ENCODE measurements around the gene GPR141.

Gene GPR141

DNA sequence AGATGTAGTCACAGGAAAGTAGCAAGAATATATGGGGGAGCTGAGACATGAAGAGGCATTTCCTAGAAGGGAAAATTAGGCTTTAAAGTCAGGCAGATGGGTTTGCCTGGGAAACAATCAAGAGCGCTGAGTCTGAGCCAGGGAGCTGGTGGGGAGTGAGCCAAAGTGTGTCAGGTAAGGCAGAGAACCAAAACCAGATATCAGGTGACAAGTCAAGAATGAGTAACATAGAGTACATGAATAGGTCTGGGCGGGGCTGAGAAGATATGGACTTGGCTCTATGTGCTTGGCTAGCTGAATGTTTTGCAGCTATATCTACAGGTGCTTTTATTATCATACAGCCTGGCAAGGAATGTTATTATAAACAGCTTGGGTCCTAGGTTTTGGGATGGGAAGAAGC is 49.3 kb downstream of the GPR141 start:
- DNase-seq: no peak

DNA sequence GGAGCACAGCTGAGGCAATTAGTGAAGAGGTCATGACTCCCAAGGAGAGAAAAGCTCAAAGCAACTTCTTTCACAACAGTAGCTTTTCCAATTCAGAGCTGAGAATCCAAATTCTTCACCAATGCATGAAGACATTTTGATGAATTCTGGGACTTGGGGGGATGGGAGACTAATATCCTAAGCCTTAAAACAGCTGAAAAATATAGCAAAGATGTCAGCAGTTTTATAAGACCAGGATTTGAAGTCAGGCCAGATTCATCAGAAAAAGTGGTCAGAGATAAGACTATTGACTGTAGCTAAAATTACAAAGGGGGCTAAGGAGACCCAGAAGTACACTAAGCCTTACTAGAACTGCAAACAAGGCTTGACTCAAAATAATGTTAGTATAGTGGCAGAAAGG is 51.6 kb downstream of the GPR141 start:
- no peak for DNase-seq

DNA sequence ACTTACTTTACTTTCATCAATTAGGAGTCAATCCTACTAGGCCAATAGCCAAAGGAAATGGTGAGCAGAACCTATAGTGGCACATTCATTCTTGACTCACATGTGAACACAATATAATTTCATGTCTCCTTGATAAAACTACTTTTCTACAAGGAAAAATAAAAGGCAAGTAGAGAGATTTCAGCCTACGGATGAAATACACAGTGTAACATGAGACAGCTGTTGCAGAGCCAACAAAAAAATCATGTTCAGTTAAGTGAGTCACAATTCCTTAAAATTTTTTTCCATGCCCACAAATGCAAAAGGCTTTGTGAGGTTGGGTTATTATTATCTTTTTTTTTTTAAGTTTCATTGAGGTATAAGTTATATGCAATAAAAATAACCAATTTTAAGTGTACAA is 54.8 kb downstream of the GPR141 start:
- no peak for DNase-seq

DNA sequence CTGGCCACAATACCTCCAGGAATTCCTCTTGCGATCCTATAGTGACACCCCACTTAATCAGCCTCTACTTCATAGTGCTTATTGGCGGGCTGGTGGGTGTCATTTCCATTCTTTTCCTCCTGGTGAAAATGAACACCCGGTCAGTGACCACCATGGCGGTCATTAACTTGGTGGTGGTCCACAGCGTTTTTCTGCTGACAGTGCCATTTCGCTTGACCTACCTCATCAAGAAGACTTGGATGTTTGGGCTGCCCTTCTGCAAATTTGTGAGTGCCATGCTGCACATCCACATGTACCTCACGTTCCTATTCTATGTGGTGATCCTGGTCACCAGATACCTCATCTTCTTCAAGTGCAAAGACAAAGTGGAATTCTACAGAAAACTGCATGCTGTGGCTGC is 56.8 kb downstream of the GPR141 start:
- DNase-seq: no peak

GRCh38 chr7:37741776-37742175 is 58.2 kb downstream of the GPR141 start:
- DNase-seq: no peak

DNA sequence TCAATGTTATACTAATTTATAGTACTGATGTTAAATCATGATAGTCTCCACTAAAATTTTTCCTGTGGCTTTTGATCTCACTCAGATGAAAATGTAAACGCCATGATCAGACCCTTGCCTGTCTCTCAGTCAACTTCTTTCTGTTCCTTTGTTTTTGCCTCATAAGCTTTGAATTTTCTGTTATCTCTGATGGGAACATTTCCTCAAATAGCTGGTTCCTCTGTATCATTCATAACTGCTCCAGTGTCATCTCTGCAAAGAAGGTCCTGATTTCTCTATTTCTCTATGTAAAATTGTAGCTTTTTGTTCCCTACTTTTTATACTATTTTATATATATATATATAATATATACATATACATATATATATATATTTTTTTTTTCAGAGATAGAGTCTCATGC is 67.5 kb downstream of the GPR141 start:
- no peak for DNase-seq

DNA sequence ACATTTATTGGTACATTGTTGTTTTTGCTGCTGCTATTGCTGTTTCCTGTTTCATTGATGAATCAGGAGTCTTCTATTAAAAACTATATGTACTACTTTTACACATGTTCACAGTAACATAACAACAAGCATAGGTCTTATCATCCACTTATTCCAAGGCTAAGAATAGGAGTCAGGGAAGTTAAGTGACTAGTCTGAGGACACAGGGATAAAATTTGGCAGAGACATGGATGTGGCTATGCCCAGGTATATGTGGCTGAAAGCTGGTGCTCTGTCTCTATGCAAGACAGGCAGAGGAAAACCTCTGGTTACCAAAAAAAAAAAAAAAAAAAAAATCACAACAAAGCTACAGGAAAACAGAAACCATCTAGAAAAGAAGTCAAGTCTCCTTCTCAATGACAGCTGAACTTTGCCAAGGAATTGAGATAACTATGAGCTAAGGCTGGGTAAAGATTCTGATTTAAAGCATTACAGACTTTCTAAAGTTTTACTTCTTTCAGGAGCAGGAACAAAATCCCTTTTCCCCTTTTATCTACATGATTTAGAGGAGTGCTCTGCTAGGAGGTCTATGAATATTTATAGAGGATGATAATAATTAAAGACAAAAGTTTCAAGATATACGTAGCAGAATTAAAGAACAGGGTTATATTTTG is 70.0 kb downstream of the GPR141 start:
- DNase-seq: no peak

- DNase-seq: no peak
Observed at GRCh38 chr7:37756797-37757551, 73.4 kb downstream of the GPR141 start.

DNA sequence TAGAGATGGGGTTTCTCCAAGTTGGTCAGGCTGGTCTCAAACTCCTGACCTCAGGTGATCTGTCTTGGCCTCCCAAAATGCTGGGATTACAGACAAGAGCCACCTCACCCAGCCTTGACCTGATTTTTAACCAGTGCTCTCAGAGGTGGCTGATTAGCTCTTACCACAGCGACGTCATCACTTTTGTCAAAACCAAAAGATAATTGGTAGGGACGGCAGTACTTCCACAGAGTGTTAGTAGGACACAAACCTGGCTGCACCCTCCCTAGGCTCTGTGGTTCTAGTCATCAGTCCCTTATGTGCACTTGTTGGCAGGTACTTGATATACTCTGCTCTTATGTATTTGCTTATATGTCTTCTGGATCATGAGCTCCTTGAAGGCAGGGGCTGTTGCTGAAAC is 74.0 kb downstream of the GPR141 start:
- no peak for DNase-seq

- DNase-seq: no peak
Observed at GRCh38 chr7:37758501-37759045, 75.0 kb downstream of the GPR141 start.

- DNase-seq: no peak
Observed at GRCh38 chr7:37759526-37759925, 76.0 kb downstream of the GPR141 start.

DNA sequence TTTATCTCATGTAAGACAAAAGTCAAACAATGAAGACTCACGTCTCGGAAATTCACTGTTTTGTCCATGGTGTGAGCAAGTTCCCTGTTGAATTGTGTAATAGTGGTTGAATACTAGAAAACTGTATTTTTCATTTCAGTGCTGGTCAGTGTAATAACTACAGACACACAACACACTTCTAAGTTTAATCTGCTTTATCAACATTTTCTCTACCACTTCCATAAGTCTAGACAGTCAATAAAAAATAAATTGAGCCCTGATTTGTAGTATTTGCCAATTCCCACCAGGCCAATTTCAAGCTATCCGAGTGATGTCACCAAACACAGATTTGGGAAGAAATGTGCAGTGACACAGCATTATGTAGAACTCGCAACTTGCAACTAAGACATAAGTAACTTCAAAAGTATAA is 81.9 kb downstream of the GPR141 start:
- no peak for DNase-seq

DNA sequence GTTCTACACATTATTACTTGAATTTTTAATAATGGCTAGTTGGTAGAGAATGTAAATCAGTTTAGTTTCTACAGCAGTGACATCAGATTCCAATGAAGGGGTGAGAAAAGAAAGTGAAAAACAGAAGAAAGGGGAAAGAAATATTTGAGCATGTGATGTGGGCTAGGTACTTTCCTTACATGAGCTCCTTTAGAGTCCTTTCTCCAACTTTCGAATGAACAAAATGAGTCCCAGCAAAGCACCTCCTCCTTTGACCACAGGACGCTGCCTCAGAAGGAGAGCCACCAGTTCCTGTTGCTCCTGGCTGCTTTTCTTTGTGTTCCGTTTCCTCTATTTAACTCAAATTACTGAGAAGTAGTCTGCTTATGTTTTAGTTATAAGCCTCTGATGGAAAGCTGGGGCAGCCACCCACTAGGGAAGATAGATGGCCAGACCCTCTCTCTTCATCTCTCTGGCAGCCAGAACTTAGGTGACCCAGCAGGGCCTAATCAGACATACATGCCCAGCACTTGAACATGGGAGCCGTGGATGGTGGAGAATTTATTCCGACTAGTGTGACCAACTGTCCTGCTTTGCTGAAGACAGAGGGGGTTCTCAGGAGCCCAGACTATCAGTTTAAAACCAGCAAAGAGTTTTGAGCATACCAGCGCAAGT is 82.4 kb downstream of the GPR141 start:
- no peak for DNase-seq

DNA sequence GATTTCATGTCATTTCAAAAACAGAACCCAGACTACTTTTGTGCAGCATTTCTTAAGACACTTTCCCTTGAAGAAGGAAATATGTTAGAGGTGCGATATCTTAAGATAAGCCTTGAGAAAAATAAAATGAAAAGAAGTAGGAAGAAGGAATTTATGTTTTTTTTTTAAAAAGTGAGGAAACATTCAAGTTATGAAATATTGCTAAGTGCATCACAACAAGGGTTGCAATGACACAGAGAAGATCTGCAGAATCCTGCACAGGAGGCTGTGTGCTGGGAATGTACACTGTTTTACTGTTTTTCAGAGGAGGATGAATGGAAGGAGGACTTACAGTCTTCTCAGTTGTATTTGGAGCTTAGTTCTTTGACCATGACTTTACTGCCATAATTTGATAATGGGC is 85.0 kb downstream of the GPR141 start:
- no peak for DNase-seq

DNA sequence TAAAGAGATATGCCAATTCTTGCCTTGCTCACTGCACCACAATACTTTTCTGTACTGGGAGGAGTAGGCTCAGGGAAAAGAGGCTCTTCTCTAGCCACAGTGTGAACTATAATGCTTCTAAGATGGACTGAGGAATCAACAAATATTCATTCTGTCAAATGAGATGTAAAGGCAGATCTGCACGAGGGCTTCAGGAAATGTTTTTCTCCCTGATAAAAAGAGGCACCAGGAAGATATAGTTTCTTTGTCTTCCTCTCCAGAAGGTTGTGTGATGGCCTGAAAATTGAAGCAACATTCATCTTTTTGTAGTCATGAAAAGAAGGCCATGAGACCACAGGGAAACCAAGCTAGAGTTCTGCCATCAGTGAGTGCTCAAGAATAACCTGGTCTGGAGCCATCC is 85.7 kb downstream of the GPR141 start:
- no peak for DNase-seq

DNA sequence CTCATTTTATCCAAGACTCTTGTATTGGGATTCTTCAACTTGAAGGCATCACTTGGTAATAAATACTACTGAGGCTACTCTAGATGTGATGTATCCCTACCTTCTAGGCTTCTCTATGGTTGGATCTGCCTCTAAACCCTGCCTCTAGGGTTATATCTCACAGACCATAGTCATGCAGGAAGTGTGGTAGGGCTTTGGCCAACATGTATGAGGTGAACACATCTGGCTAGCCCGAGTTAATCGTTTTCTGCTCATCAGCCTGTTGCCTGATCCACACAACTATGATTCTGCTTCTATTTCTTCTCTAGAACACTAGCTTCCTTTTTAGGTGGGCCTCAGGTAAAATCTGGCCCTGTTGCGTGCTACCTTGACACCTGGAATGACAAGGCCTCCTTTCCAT is 86.2 kb downstream of the GPR141 start:
- no peak for DNase-seq

- DNase-seq: no peak
Observed at GRCh38 chr7:37770838-37771237, 87.3 kb downstream of the GPR141 start.

GRCh38 chr7:37771342-37771741 is 87.8 kb downstream of the GPR141 start:
- DNase-seq: no peak

GRCh38 chr7:37771801-37772200 is 88.2 kb downstream of the GPR141 start:
- no peak for DNase-seq

DNA sequence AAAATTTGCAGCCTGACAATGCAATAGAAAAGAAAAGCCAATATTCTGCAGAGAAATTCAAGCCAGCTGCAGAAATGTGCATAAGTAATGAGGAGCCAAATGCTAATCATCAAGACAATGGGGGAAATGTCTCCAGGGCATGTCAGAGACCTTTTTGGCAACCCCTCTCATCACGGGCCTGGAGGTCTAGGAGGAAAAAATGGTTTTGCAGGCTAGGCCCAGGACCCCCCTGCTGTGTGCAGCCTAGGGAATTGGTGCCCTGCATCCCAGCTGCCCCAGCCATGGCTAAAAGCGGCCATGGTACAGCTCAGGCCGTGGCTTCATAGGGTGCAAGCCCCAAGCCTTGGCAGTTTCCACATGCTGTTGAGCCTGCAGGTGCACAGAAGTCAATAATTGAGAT is 92.4 kb downstream of the GPR141 start:
- no peak for DNase-seq

DNA sequence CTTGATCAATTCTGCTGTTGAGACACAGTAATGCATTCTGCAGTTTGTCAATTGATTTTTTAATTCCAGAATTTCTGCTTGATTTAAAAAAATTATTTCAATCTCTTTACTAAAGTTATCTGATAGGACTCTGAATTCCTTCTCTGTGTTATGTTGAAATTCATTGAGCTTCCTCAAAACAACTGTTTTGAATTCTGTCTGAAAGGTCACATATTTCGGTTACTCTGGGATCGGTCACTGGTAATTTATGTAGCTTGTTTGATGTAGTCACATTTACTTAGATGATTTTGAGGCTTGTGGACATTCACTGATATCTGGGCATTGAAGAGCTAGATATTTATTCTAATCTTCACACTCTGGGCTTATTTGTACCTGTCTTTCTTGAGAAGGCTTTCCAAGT is 97.6 kb downstream of the GPR141 start:
- DNase-seq: no peak

DNA sequence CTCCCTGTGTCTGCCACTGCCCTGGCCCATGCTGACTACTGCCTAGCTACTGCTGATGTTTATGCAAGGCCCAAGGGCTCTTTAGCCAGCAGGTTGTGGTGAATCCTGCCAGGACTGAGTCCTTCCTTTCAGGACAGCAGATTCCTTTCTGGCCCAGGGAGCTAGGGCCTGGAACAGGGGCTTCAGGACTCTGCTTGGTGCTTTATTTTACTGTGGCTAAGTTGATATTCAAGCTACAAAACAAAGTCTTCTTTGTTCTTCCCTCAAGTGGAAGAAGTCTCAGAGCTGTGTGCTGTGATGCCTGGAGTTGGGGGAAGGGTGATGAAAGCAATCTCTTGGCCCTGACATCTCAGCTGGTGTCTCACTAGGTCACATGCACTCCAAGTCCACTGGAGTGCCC is 98.6 kb downstream of the GPR141 start:
- DNase-seq: no peak

GRCh38 chr7:37784015-37784414 is 100.4 kb downstream of the GPR141 start:
- DNase-seq: no peak
